Middle frontal gyrus (tissue), 1 donor: ENCODE results near the gene ARMC8.

Experiments used
- DNase-seq: peaks from one replicate; pipeline ENCODE4 v3.0.0-alpha.2; 2015; ENCODE audit warnings: low spot score; ENCODE audit errors: extremely low spot score

ARMC8 gene

DNA sequence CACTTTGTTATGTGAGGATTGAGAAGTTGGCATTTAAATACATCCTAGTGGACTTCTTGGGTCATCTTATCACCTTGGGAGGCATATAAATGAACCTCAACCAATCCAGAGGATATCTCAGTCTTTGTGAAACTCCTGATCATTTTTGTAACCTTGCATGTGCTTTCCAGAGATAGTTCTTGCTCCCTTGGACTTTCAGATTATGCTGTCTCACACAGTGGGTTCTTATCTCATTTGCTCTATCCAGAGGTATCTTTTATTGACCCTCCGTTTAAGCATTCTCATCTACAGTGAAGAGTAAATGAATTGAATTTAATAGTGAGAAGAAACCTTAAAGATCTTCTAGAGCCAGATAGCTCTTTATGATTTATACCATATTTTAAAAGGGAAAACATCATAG, 10.4 kb downstream of the ARMC8 start:
- DNase-seq: no peak

DNA sequence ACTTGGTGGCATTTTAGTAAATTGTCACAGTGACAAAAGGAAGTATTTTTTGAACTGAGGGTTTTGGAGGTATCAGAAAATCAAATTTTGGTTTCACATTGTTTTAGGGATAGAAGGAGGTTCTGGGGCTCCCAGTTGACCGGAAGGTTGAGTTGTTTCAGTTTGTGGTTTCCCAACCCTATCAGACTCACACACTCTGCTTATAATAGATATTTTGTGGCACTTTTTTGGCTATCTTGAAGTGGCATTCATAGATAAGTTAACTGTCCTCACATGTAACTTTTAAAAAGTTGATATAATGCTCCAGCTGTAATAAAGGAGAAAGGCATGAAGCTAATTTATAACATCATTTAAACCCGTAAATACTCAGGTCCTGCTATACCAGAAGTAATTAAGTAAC, 12.8 kb downstream of the ARMC8 start:
- no peak for DNase-seq

DNA sequence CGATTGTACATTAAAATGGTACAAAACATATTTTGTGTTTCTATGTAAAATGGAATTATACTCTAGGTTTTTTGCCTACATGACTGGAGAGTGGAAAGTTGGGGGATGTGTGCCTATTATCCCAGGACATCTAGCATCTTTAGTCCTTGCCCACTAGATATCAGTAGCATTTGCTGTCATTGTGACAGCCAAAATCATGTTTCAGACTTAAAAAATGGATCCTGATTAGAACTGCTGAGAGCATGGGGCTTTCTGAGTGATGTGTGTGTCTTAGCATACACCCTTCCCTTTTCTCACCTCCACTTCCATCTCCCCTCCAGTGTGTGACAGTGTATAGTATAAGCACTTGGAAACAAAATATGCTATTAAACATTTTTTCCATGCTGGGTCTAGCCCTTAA, 13.3 kb downstream of the ARMC8 start:
- no peak for DNase-seq

DNA sequence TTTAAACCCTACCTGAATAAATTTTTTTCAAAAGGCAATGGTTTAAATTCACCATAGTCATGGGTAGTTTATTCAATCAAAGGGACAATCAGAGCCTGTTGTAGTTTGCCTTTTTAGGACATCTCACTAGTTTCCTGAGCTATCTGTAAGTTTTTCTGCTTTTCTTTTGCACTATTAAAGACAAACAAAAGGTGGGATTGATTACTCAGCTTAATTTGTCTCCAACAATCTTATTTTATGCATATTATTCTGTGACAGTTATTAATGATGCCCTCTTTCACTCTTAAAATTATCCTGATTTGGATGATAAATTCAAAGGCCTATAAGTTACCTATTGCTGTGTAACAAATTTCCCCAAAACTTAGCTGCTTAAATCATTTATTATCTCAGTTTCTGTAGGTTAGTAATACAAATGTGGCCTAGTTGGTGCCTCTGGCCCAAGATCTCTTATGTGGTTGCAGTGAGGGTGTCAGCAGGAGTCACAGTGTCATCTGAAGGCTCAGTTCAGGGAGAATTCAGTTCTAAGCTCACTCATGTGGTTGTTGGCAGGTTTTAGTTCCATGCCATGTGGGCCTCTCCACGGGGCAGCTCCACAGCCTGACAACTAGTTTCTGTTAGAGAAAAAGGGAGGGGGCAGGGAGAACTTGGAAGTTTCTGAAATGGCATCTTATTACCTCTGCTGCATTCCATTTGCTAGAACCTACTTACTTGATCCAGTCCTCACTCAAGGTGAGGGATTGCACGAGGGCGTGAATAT, 16.0 kb downstream of the ARMC8 start:
- DNase-seq: no peak

DNA sequence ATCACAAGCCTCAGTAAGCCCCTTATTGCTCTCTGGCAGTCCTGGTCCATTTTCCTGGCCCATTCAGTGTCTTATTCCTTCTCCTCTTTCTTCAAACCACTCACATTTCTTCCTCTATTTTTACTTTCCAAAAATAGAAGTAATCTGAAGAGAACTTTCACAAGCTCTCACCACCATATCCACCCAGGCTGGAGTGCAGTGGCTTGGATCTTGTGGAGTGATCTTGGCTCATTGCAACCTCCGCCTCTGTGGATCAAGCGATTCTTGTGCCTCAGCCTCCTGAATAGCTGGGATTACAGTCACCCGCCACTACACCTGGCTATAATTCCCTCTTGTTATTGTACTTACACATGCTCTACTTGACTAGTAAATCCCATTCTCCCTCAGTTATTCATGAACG, 16.8 kb downstream of the ARMC8 start:
- DNase-seq: no peak

DNA sequence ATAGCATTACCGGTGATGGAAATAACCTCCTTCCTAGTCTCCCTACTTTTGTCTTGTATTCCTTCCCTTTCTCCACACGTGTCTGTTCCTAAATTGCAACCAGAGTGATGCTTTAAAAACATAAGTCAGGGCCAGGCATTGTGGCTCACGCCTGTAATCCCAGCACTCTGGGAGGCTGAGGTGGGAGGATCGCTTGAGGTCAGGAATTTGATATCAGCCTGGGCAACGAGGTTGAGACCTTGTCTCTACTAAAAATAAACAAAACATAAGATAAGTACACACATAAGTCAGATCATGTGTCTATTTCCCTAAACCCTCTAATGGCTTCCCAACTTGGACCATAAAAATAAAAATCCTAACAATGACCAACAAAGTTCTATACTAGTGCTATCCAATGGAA, 18.4 kb downstream of the ARMC8 start:
- no peak for DNase-seq

DNA sequence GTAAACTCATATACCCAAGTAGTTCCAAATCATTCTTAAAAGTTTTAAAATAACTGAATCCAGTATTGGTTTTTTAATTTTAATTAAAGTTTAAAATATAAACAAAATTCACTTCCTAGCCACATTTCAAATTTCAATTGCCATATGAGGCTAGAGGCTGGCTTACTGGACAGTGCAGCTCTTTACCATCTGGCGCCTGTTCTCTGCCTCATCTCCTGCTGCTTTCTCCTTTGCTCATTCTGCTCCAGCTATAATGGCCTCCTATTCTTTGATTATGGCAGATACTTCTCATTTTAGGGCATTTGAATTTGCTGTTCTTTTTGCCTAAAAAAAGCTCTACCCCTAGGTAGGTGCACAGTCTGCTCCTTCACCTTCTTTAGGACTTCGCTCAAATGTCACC, 19.1 kb downstream of the ARMC8 start:
- no peak for DNase-seq

DNA sequence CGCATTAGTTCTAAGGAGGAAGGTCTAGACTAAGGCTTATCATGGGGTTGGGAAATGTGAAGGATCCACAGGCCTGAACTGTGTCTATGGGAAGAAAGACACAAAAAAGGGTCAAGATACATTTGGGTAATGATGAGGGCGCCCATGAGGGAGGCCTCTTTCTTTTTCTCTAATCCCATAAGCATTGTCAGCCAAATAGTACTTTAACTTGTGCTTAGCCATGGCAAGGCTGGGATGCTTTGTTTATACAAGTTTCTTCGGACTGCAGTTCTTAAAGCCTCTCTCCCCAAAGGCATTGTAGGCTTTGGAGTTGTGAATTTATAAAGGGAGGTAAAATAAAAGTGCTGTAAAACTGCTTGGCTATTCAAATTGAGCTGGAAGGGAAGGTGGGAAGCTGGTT, 23.4 kb downstream of the ARMC8 start:
- no peak for DNase-seq

DNA sequence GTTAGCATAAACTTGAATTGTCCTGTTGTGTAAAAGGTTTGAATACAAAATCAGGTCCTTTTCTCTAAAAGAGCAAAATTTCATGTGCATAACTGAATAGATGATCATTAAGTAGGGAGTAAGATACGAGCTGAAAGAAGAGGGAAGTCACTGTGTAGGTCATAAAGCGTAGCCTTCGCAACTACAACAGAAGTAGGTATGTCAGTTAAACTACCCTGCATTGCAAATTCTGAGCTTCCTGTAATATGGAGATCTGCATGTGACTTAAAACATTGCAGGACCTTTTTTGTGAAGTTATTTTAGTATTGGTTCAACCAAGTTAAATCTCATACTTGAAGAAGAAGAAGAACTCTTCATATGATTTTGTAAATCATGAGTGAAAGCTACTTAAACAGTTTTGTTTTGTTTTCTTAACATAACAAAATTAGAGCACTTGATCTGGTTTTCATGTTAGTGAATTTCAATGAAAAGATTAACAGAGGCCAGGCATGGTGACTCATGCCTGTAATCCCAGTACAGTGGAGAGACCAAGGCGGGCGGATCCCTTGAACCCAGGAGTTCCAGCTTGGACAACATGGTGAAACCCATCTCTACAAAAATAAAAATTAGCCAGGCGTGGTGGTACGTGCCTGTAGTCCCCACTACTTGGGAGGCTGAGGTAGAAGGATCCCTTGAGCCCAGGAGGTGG, 26.4 kb downstream of the ARMC8 start:
- DNase-seq: no peak

DNA sequence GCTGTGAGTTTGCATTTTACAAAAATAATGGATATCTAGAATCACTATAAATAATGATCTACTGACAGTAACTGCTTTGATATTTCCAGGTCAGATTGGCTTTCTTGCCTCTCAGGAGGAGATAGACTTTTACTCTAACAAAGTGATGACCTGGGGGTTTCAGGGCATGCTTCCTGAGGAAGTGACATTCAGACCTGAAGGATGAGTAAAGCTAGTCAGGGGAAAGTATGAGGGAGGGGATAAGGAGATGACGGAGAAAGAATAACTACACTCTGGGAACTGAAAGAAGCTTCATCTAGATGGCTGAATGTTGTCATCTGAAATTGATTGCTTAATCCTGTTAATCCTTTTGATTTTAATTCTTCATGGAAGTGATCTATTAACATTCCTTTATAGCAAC, 32.2 kb downstream of the ARMC8 start:
- DNase-seq: no peak

DNA sequence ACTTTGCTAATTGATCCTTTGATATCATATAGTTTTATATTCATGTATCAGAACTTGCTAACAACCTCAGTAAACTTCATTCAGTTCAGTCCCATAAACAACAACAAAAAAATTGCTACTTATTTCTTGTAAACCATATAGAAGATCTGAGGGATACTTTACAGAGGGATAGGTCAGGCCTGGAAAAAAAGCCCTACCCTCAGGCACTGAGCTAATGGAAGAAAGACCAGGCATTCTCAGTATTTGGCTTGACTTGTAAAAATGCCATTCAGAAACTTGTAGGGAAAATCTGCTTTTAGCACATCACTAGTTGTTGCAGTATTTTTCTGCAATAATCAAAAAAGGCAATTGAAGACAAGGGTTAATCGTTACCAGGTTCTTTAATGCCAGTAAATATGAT, 33.1 kb downstream of the ARMC8 start:
- DNase-seq: no peak

DNA sequence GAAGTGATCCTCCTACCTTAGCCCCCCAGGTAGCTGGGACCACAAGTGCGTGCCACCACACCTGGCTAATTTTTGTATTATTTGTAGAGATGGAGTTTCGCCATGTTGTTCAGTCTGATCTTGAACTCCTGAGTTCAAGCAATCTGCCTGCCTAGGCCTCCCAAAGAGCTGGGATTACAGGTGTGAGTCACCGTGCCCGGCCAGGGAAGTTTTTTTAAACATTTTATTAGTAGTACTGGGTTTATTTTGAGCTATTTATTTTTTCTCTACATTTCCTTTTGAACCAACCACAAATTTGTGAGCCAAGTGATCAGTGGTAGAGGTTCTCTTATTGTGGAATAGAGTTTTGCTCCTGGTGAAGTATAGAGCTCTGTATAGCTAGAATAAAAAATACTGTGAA, 33.7 kb downstream of the ARMC8 start:
- DNase-seq: no peak

DNA sequence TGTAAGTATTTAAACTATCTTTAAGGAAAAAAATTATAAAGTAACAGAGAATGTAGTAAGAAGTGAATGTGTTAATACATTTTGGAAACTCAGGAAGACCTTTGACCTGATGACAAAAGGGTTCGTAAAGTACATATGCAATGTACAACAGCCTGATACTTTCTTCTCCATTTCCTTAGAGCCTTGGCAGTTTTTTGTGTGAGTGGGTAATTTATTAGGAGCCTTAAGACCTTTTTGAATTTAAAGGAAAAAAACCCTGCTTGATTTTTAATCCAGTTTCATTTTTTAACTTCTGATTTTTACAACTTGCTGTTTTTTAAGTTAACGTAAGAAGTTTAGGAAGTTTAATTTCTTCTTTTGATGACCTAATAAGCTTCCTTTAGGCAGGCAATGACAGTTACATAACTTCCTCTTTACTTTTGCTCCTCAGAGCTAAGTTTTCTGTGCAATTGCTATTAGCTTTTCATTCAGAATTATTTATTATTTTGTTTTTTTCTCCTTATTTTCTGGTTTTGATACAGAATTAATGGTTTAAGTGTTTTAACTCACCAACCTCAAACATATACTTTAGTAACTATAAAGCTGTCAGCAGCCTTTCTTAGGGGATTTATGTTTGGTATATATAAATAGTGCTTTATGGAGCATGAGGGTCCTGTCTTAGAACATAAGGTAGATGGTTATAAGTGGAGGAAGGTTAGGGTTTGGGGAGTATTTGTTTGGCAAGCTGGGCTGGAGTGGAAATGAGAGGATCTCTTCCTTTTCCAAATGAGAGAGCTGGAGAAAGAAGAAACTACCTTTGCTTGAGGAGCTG, 35.2 kb downstream of the ARMC8 start:
- DNase-seq: no peak

DNA sequence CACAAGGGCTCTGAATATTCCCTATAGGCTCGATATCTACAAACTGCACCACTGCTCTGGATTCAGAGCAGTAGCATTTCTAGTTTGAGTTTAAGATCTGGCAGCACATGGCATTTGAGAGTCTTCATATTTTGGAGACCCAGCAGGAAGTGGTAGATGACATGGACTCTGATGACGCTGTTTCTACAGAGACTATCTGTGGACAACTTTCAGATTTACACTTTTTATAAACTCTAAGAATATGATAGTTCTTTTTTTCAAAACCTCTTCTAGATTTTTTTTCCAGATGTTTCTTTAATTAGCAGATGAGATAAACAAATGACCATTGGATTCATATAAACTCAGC, 35.8 kb downstream of the ARMC8 start:
- DNase-seq: no peak

DNA sequence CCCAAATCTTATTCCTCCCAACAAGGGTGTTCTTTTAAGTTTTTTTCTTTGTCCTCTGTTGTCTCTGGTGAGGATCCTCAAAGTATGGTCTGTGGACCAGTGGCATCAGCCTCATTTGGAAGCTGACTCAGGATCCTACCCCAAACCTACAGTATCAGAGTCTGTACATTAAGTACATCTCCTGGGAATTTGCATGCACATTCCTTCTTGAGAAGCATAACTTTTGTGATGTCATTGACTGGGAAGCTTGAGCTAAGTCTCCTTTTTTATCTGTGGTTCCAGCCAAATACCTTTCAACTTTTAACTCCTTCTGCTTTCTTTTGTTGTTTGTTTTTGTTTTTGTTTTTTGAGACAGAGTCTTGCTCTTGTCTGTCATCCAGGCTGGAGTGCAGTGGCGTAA, 40.5 kb downstream of the ARMC8 start:
- DNase-seq: no peak

DNA sequence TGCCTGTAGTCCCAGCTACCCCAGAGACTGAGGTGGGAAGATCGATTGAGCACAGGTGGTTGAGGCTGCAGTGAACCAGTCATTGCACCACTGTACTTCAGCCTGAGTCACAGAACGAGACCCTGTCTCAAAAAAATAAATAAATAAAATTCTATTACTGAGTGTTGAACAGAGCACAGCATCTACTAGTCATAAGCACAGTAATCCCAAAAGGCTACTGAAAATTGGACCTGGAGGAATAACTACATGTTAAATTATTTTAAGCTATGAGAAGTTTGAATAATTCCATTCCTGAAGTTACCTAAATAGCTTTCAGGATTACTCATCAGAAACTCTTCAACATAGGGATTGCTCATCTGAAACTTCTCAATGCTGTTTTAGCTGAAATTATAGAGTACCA, 43.4 kb downstream of the ARMC8 start:
- DNase-seq: no peak

DNA sequence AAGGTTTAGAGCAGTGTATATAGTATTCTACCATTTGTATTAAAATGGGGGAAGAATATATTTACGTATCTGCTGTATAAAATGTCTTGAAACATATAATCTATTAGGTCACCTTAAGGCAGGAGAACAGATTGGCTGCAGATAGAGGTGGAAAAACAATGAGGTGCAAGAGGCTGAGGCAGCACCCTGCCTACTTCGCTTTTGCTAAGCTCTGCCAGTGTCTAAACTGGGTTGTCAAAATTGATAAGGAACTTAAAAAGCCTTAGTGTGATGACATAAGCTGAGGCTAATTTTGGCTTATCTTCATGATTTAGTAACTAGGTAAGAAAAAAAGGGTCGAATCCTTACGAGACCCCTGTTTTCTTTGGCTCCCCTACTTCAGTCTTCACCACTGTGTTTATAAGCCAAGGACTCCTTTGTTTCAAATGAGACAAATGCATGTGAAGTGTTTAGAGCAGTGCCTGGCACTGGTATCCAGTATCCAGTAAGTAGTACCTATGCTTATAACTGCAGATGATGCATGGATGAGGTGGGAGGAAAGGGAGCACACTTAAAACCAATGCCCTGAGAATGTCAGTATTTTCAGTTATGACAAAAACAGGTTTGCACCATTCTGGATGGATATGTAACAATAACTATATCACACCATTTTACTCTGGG, 45.7 kb downstream of the ARMC8 start:
- DNase-seq: no peak

DNA sequence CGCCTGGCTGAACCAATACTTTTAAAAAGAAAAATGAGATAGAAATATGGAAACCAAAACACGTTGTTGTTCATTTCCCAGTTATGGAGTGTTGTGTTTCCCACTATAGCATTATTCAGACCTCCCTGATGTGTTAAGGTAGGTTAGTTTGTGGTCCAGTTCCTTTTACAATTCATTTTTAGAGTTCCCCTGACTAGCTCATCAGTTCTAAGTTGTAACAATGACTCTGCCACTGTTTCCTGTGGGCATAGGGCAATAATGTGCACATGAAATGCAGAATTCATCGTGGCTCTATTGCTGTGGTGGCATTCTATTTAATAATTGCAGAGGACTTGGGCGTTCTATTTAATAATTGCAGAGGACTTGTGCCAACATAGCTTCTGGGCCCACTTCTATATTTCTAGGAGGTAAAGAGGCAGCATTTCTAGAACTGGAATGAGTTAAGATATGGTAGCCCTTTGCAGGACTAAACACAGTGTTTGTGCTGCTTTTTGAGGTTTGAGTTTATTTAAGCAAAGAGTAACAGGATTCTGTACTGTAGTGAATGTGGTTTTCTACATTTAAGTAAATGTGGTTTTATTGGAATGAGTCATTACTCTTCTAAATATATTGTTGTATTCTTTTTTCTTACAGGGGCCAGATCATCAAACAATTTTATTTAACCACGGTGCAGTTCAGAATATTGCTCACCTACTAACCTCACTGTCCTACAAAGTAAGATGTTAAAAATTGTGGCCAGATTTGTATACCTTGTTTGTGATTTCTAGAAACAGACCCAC, 47.5 kb downstream of the ARMC8 start:
- no peak for DNase-seq

DNA sequence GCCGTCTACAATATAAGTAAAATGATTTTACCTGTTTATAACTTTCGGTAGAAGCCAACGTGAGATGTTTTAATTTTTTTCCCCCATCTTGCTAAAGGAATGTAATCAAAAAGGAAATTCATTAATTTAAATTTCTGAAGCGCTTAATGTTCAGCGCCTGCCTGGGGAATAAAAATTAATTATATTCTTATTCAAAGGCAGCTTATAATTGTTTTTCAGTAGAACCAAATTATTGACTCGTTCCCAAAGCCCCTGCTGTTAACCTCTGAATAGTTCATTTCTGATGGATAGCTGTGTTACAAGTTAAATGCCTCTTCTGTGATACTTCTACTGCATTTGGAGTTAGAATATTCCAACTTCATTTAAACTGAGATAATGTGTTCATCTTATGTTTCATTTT, 51.6 kb downstream of the ARMC8 start:
- DNase-seq: no peak

DNA sequence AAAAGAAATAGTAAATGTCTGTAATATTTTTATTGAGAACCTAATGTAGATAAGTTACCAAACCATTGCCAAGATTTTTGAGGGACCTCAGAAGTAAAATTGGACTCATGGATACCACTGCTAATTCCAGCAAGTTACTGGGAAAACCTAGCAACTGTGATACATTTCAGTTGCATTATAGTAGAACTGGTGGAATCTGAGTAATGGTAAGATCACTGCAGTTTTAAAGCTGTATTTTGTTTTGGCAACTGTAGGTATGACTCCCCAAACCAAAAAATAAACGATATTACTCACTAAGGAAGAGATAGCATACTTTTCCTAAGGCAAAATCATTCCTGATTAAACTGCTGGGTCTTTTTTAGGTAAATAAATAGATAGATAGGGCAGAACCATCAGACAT, 54.0 kb downstream of the ARMC8 start:
- DNase-seq: no peak

DNA sequence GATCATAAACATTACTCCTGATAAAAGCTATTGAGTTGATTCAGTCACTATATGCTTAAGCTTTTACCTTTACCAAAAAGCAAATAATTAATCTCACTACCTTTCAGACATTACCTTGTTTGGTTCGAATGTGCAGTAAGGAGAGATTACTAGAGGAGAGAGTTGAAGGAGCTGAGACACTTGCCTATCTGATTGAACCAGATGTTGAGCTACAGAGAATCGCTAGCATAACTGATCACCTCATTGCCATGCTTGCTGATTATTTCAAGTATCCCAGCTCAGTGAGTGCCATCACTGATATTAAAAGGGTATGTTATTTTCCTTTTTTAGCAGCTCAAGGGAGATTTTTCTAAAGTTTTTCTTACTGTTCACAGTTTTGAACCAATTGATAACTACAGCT, 54.6 kb downstream of the ARMC8 start:
- DNase-seq: no peak
